Tibial artery (tissue), 4 donors: Measurements from ENCODE around the gene FBXL7.

ENCODE experiments used
- DNase-seq, 2 donors: peaks; one replicate each; pipeline ENCODE4 v3.0.0-alpha.2; 2019
- H3K27ac ChIP-seq, 2 donors: fragments of 200-600 bp; sonication (generic) in 1 of 2; 1 replicate in 1 of 2; 2 replicates in 1 of 2; pipeline ENCODE4 v1.5.1; 2018 to 2019; ENCODE audit warnings: mild to moderate bottlenecking in 1 of 2
- H3K27me3 ChIP-seq, 2 donors: fragments of 200-600 bp; sonication (generic) in 1 of 2; one replicate each; pipeline versions ENCODE4 v1.5.1 to v1.6.0; 2016 to 2019
- H3K36me3 ChIP-seq, 3 donors: fragments of 200-600 bp; sonication (generic) in 2 of 3; one replicate each; pipeline ENCODE4 v1.5.1; 2016 to 2019; ENCODE audit warnings: mild to moderate bottlenecking in 2 of 3
- H3K4me1 ChIP-seq, 4 donors: fragments of 200-600 bp; sonication (generic) in 2 of 4; 1 replicate in 3 of 4; 2 replicates in 1 of 4; pipeline ENCODE4 v1.5.1; 2016 to 2019
- H3K4me3 ChIP-seq, 2 donors: fragments of 200-600 bp; sonication (generic) in 1 of 2; 1 replicate in 1 of 2; 2 replicates in 1 of 2; pipeline ENCODE4 v1.5.1; 2018 to 2019; ENCODE audit warnings: mild to moderate bottlenecking in 2 of 2
- H3K9me3 ChIP-seq, 3 donors: fragments of 200-600 bp; sonication (generic) in 1 of 3; one replicate each; pipeline ENCODE4 v1.5.1; 2016 to 2019
- CTCF ChIP-seq, 2 experiments: fragments of 200-600 bp in 1 of 2; fragments of 450-650 bp in 1 of 2; IDR thresholded peaks; one replicate each; pipeline ENCODE4 v1.5.1; 2017 to 2019; ENCODE audit warnings: antibody characterized with exemption in 2 of 2, mild to moderate bottlenecking in 1 of 2, moderate library complexity in 1 of 2
- intact Hi-C: fragments of 100-400 bp; cut with DNase I; formaldehyde crosslinking; loops from one replicate; pipeline ENCODE4 v1.15.0; 2023; ENCODE audit warnings: low total_unique reads

FBXL7 gene

GRCh38 chr5:15977851-15978250 is 477.9 kb downstream of the FBXL7 start:
- H3K9me3 ChIP-seq: no peaks in the 10 kb centered on the region
- H3K4me1 ChIP-seq: peaks cover 0 to 5% (median 0%) of the 10 kb centered on the region in 4 donors
- H3K4me3 ChIP-seq: no peak overlapping the region
- no peak for DNase-seq
- H3K36me3 ChIP-seq: no peaks in the 10 kb centered on the region
- no peaks in the 10 kb centered on the region for H3K27me3 ChIP-seq
- no peak for TF ChIP-seq CTCF (IDR thresholded peaks at IDR 0.05)
- no peak overlapping the region for H3K27ac ChIP-seq
- intact Hi-C loops: no loop called here

DNA sequence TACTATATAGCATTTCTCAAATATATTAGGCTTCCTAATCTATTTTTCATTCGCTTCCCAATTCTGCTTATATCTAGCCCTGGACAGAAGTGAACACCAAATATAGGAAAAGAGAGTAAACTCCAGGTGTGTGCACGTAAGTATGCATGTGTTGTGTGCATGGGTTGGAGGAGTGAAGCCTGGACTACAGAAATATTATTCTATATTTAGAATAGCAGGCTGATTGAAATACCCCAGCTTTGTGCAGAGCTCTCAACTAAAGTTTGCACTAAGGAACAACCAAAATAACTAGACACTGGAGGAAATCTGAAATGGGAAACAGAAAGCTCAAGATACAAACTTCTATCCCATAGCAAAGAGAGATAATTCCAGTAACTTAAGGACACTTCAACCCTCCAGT is 480.9 kb downstream of the FBXL7 start:
- Histone ChIP-seq H3K36me3 (no peaks in the 10 kb centered on the region), H3K4me3 (no peak overlapping the region), H3K9me3 (no peaks in the 10 kb centered on the region), H3K4me1 (peaks cover 0 to 5% (median 0%) of the 10 kb centered on the region in 4 donors), H3K27me3 (no peaks in the 10 kb centered on the region), H3K27ac (no peak overlapping the region)
- DNase-seq: no peak
- no peak for TF ChIP-seq CTCF (IDR thresholded peaks at IDR 0.05)
- intact Hi-C loops: no loop called here

GRCh38 chr5:15983392-15983791 is 483.4 kb downstream of the FBXL7 start:
- TF ChIP-seq CTCF (IDR thresholded peaks at IDR 0.05): no peak
- intact Hi-C loops: no loop called here
- no peaks in the 10 kb centered on the region for H3K36me3 ChIP-seq

More at GRCh38 chr5:15983392-15983791, 483.4 kb downstream of the FBXL7 start:
- H3K9me3 ChIP-seq: no peaks in the 10 kb centered on the region
- no peak overlapping the region for H3K27ac ChIP-seq
- no peaks in the 10 kb centered on the region for H3K27me3 ChIP-seq
- DNase-seq: no peak
- H3K4me3 ChIP-seq: no peak overlapping the region
- peaks cover 0 to 5% (median 0%) of the 10 kb centered on the region in 4 donors for H3K4me1 ChIP-seq
